Psoas muscle (tissue), 8 donors: ENCODE data around the gene CNKSR3. TPM values are rescaled to one million over a fixed set of nuclear protein-coding genes. Genes with fewer than 3 reads are reported as not detected.

ENCODE experiments used
- ATAC-seq, 4 donors: fragments of 200-7000 bp; cut with Tn5 transposase; one replicate each; pipeline ENCODE4 v1.9.1; 2020; ENCODE audit warnings: moderate library complexity in 3 of 4, mild to moderate bottlenecking in 2 of 4
- DNase-seq, 2 donors: peaks; one replicate each; pipeline ENCODE4 v3.0.0-alpha.2; 2020
- H3K27ac ChIP-seq: fragments of 200-600 bp; one replicate; pipeline ENCODE4 v1.8.0; 2022
- H3K27me3 ChIP-seq, 3 donors: fragments of 200-600 bp in 1 of 3; one replicate each; pipeline versions ENCODE4 v1.6.1 to v1.8.0; 2013 to 2022; ENCODE audit warnings: low read length in 2 of 3, mild to moderate bottlenecking in 2 of 3, moderate library complexity in 1 of 3; ENCODE audit not compliant: insufficient read depth in 3 of 3
- H3K36me3 ChIP-seq, 2 donors: fragments of 200-600 bp in 1 of 2; one replicate each; pipeline versions ENCODE4 v1.6.1 to v1.8.0; 2013 to 2022; ENCODE audit warnings: low read depth in 1 of 2, mild to moderate bottlenecking in 1 of 2, moderate library complexity in 1 of 2; ENCODE audit not compliant: insufficient read depth in 1 of 2
- H3K4me1 ChIP-seq: fragments of 200-600 bp; one replicate; pipeline ENCODE4 v1.8.0; 2022
- H3K4me3 ChIP-seq: fragments of 200-600 bp; one replicate; pipeline ENCODE4 v1.8.0; 2022; ENCODE audit warnings: mild to moderate bottlenecking
- H3K9me3 ChIP-seq: fragments of 200-600 bp; one replicate; pipeline ENCODE4 v1.8.0; 2022
- CTCF ChIP-seq: fragments of 200-600 bp; IDR thresholded peaks from one replicate; pipeline ENCODE4 v1.8.0; 2022; ENCODE audit warnings: antibody characterized with exemption
- WGBS, 3 donors: extraction: QIAGEN DNeasy Blood & Tissue Kit; methylation state at CpG; one replicate each; pipeline versions ENCODE4 v1.1.6 to v1.1.7; 2013; 5-methylcytosine and 5-hydroxymethylcytosine counted together
- intact Hi-C, 2 donors: fragments of 100-400 bp; cut with DNase I; formaldehyde crosslinking; loops; one replicate each; pipeline versions ENCODE4 v1.11.0 to v1.14.2; 2022
- polyA plus RNA-seq, 3 donors: library from polyadenylated mRNA; stranded (reverse); fragments of 200-250 nt; gene quantifications; one replicate each; pipeline ENCODE4 v1.2.3, GENCODE V29; 2013
- total RNA-seq, 4 donors: library from RNA; stranded (reverse); fragmentation: NEBNext Ultra II Directional in 2 of 4; extraction: Animal tissue kit (Norgen Biotek cat#: 25700) in 2 of 4; gene quantifications; one replicate each; pipeline versions ENCODE4 v1.2.1 to v1.2.4, GENCODE V29; 2021 to 2023
- donor health status: healthy with polysubstance abuse.
- donor health status: DM: no; HTN: no; CAD: no; lungs with moderate emphysema.
- donor health status: Bipolar disorder and iron deficiency.
- donor health status: healthy.
- donor health status: DM: yes; HTN: yes; CAD: no.
- donor health status: DM: no; HTN: no; CAD: no.
- donor health status: DM: no; HTN: no; CAD: no.
- donor health status: DM: yes; HTN: yes; CAD: no.

CNKSR3 gene
- total and polyA plus RNA-seq, 7 donors, result 0.90 to 4.7 (median 2.3) TPM

GRCh38 chr6:154509421-154510143 lies 903 bp downstream of the CNKSR3 start:
- H3K4me1 ChIP-seq, result peaks cover 6% of the 10 kb centered on the region
- H3K36me3 ChIP-seq, result no peaks in the 10 kb centered on the region
- intact Hi-C loops, result no loop called here
- peak; percentile 36 to 48 (median 43) for ATAC-seq
- H3K9me3 ChIP-seq, result no peaks in the 10 kb centered on the region
- WGBS, 3 donors, result 0 to 2% (median 1%) methylated on average over 45 to 55 of the region's 55 CpGs
- no peak for TF ChIP-seq CTCF
- peak; percentile 27 to 53 for DNase-seq
- H3K27ac ChIP-seq, result peak overlapping the region; percentile 80
- H3K4me3 ChIP-seq, result peak overlapping the region; percentile 81
- no peaks in the 10 kb centered on the region for H3K27me3 ChIP-seq

GRCh38 chr6:154508573-154509375 lies 1.7 kb downstream of the CNKSR3 start:
- WGBS, 3 donors, result 26 to 36% (median 34%) methylated on average over 14 of the region's 14 CpGs
- DNase-seq (no peak), ATAC-seq (no peak)
- peak overlapping the region; percentile 81 for H3K4me3 ChIP-seq
- H3K4me1 ChIP-seq, result peaks cover 6% of the 10 kb centered on the region
- TF ChIP-seq CTCF, result no peak
- intact Hi-C loops, result no loop called here
- no peaks in the 10 kb centered on the region for H3K9me3 ChIP-seq
- H3K27me3 ChIP-seq, result no peaks in the 10 kb centered on the region
- no peaks in the 10 kb centered on the region for H3K36me3 ChIP-seq
- peak overlapping the region; percentile 80 for H3K27ac ChIP-seq

GRCh38 chr6:154506991-154507898 lies 3.2 kb downstream of the CNKSR3 start:
- intact Hi-C loops, result no loop called here
- no peaks in the 10 kb centered on the region for H3K27me3 ChIP-seq
- peak overlapping the region; percentile 81 for H3K4me3 ChIP-seq
- no peak overlapping the region for H3K27ac ChIP-seq
- peaks cover 6% of the 10 kb centered on the region for H3K4me1 ChIP-seq
- H3K36me3 ChIP-seq, result no peaks in the 10 kb centered on the region
- TF ChIP-seq CTCF, result no peak
- DNase-seq (no peak), ATAC-seq (no peak)
- no peaks in the 10 kb centered on the region for H3K9me3 ChIP-seq
- WGBS, 3 donors, result 70 to 87% (median 80%) methylated on average over 14 of the region's 14 CpGs

GRCh38 chr6:154506582-154506981 lies 3.9 kb downstream of the CNKSR3 start:
- no peak for TF ChIP-seq CTCF
- no peaks in the 10 kb centered on the region for H3K36me3 ChIP-seq
- 90 to 96% (median 91%) methylated on average over 9 of the region's 9 CpGs for WGBS, 3 donors
- peaks cover 6% of the 10 kb centered on the region for H3K4me1 ChIP-seq
- intact Hi-C loops, result no loop called here
- H3K4me3 ChIP-seq, result no peak overlapping the region
- H3K9me3 ChIP-seq, result no peaks in the 10 kb centered on the region
- H3K27ac ChIP-seq, result no peak overlapping the region
- ATAC-seq (no peak), DNase-seq (no peak)
- no peaks in the 10 kb centered on the region for H3K27me3 ChIP-seq
